ENCODE measurements around the gene KIF1A.
"Not testable (repeated sequence)": the region's sequence is repeated elsewhere in the genome, so short reads cannot be mapped to it uniquely, and the experiment has no call there.

Gene KIF1A

DNA sequence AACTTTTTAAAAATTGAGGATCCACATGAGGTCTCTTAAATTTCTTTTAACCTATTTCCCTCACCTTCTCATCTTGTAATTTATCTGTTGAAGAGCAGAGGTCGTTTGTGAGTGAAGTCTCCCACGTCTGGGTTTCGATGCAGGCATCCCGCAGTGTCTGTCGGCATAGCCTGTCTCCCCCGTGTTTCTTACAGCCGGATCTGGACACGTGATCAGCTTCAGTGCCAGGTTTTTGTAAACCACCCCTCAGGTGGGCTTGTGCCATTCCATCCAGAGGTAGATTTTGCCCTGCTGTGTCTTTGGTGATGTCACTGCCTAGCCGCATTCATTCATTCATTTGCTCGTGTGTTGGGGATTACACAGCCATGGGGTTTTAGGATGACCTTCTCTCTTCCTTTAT is 112.2 kb downstream of the KIF1A start:
- H3K36me3 ChIP-seq (ENCODE audit: insufficient read depth, low read length) = no peaks in the 10 kb centered on the region
- no peaks in the 10 kb centered on the region for H3K4me1 ChIP-seq (ENCODE audit: insufficient read depth, low read length)
- H3K9me3 ChIP-seq (ENCODE audit: control insufficient read depth, insufficient read depth, low read length) = no peaks in the 10 kb centered on the region
- no peak overlapping the region for H3K9ac ChIP-seq (ENCODE audit: low read depth, low read length)

GRCh38 chr2:240707043-240707756 is 112.8 kb downstream of the KIF1A start:
- no peaks in the 10 kb centered on the region for H3K36me3 ChIP-seq (ENCODE audit: insufficient read depth, low read length)
- H3K4me1 ChIP-seq (ENCODE audit: insufficient read depth, low read length) = no peaks in the 10 kb centered on the region
- H3K9me3 ChIP-seq (ENCODE audit: control insufficient read depth, insufficient read depth, low read length) = no peaks in the 10 kb centered on the region
- H3K9ac ChIP-seq (ENCODE audit: low read depth, low read length) = no peak overlapping the region

- Histone ChIP-seq H3K9me3 (ENCODE audit: control insufficient read depth, insufficient read depth, low read length) (no peaks in the 10 kb centered on the region), H3K9ac (ENCODE audit: low read depth, low read length) (no peak overlapping the region), H3K4me1 (ENCODE audit: insufficient read depth, low read length) (no peaks in the 10 kb centered on the region), H3K36me3 (ENCODE audit: insufficient read depth, low read length) (no peaks in the 10 kb centered on the region)
These were observed 114.7 kb downstream of the KIF1A start for GRCh38 chr2:240705204-240705791.

GRCh38 chr2:240704651-240705050 is 115.4 kb downstream of the KIF1A start:
- Histone ChIP-seq H3K9me3 (ENCODE audit: control insufficient read depth, insufficient read depth, low read length) (no peaks in the 10 kb centered on the region), H3K36me3 (ENCODE audit: insufficient read depth, low read length) (no peaks in the 10 kb centered on the region), H3K4me1 (ENCODE audit: insufficient read depth, low read length) (no peaks in the 10 kb centered on the region), H3K9ac (ENCODE audit: low read depth, low read length) (no peak overlapping the region)

DNA sequence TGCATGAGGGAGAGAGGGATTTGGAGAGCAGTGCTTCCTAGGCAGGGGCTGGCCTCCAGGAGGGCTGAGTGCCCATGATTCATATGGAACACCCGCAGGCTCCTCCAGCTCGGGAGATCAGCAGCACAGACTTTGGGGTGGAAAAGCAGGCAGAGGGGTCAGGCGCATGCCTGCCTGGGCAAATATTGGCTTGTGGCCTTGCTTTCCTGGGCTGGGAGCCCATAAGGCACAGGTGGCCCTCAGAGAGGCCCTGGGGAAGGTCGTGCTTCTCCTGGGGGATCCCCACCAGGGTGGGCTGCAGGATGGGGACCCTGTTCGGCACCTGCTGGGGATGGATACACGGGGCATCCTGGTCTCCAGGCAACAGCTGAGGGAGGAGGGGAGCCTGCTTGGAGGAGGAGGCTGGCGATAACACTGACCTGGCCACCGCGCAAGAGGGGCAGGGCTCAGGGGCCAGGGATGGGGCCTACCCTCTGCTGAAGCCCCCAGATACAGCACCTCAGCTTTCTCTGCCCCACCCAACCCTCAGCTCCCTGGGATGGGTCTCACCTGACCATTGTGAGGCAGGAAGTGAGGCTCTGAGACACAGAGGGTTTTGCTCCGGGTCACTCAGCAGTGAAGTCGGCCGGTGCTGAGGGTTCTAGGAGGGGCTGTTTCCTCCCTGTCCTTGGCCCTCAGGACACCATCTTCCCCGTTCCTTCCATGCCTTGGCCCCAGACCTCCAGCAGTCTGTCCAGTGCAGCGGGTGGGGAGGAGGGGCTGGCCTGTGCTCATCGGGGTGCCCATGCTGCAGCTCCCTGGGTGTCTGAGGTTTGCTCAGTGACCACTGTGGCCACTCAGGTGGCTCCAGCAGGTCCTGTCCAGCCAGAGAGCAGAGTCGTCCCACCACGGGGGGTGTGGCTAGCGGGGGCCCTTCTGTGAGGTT is 116.3 kb downstream of the KIF1A start:
- Histone ChIP-seq H3K36me3 (ENCODE audit: insufficient read depth, low read length) (no peaks in the 10 kb centered on the region), H3K9me3 (ENCODE audit: control insufficient read depth, insufficient read depth, low read length) (no peaks in the 10 kb centered on the region), H3K4me1 (ENCODE audit: insufficient read depth, low read length) (no peaks in the 10 kb centered on the region), H3K9ac (ENCODE audit: low read depth, low read length) (no peak overlapping the region)

GRCh38 chr2:240702640-240703011 is 117.4 kb downstream of the KIF1A start:
- Histone ChIP-seq H3K9me3 (ENCODE audit: control insufficient read depth, insufficient read depth, low read length) (no peaks in the 10 kb centered on the region), H3K4me1 (ENCODE audit: insufficient read depth, low read length) (no peaks in the 10 kb centered on the region), H3K9ac (ENCODE audit: low read depth, low read length) (no peak overlapping the region), H3K36me3 (ENCODE audit: insufficient read depth, low read length) (no peaks in the 10 kb centered on the region)

DNA sequence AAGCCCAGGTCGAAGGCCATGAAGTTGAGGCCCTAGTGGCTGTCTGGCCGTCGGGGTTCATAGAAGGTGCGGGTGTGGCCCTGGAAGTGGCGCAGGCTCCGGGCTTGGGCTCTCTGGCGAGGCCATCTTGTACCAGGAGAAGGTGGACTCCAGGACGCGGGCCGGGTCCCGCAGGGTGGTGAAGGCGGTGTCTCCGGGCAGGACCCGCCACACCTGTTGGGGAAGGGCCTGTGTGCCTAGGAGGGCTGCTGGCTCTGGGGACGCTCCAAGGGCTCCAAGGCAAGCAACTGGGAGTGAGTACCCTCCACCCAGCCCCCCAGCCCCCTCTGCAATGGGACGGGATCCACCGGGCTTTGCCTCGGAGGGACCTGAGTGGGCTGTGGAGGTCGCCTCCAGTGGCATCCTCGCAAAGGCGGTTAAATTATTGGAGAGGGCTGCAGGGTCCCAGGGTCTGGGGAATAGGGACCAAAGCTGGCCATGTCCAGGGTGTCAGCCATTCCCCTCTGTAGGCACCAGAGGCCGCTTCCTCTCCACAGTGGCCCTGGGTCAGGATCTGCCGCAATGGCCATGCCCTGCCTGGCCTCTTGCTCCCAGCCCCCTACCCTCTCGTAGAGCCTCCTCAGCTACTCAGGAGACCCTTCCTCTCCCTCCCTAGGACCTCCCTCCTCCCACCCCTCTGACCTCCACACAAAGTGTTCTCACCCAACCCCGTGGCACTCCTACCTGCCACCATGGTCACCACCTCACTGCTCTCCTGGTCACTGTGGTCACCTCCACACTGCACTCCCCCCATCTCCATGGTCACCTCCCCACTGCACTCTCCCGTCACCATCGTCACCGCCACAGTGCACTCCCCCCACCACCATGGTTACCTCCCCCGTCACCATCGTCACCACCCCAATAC is 118.0 kb downstream of the KIF1A start:
- Histone ChIP-seq H3K9ac (ENCODE audit: low read depth, low read length) (no peak overlapping the region), H3K36me3 (ENCODE audit: insufficient read depth, low read length) (no peaks in the 10 kb centered on the region), H3K9me3 (ENCODE audit: control insufficient read depth, insufficient read depth, low read length) (no peaks in the 10 kb centered on the region), H3K4me1 (ENCODE audit: insufficient read depth, low read length) (no peaks in the 10 kb centered on the region)

DNA sequence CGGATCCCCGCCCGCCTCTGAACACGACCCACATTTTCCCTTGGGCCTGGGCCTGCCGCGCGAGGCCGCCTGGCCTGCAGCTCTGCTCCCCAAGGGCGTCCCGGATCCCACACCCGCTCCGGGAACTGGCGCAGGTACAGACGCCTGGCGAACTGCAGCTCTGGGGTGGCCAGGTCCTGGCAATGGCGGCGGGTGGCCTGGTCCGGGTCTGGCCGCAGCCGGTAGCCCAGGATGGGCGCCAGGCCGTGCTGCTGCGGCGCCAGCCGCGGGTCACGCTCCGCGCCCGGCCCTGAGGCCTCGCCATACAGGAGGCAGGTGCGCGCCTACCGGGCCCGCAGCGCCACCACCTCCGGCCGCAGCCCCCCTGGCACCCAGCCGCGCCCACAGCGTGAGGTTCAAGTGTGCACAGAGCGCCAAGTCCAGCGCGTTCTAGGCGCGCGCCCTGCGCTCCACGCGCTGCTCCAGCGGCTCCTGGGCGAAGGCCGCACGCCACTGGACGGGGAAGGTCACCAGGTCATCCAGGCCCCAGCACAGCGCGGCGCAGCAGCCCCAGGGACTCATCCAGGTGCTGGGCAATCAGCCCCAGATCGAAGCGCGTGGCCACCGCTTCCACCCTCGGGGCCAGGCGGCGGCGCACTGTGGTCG is 118.8 kb downstream of the KIF1A start:
- Histone ChIP-seq H3K4me1 (ENCODE audit: insufficient read depth, low read length) (no peaks in the 10 kb centered on the region), H3K9me3 (ENCODE audit: control insufficient read depth, insufficient read depth, low read length) (no peaks in the 10 kb centered on the region), H3K9ac (ENCODE audit: low read depth, low read length) (no peak overlapping the region), H3K36me3 (ENCODE audit: insufficient read depth, low read length) (no peaks in the 10 kb centered on the region)

GRCh38 chr2:240700616-240701015 is 119.4 kb downstream of the KIF1A start:
- not testable (repeated sequence) for H3K36me3 ChIP-seq (ENCODE audit: insufficient read depth, low read length); H3K9me3 ChIP-seq (ENCODE audit: control insufficient read depth, insufficient read depth, low read length); H3K9ac ChIP-seq (ENCODE audit: low read depth, low read length); H3K4me1 ChIP-seq (ENCODE audit: insufficient read depth, low read length)

DNA sequence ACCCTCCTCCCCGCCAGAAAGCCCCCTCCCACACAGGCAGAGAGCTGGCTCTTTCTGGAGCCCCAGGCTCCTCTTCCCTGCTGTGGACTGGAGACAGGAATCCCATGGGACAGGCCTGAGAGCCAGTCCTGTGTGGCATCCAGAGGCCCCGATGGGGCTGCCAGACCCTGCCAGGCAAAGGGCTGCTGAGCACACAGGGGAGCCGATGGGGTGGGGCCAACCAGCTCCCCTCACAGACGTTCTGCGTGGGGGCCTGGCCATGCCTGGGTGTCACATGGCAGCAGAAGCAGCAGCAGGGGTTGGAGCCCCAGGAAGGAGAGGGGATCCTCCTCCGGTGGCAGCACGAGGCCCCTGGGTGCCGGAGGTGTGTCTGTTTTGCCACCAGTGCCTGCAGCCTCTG is 120.2 kb downstream of the KIF1A start:
- H3K4me1 ChIP-seq (ENCODE audit: insufficient read depth, low read length); H3K9me3 ChIP-seq (ENCODE audit: control insufficient read depth, insufficient read depth, low read length); H3K9ac ChIP-seq (ENCODE audit: low read depth, low read length): not testable (repeated sequence)

GRCh38 chr2:240698852-240699561 is 121.0 kb downstream of the KIF1A start:
- H3K9ac ChIP-seq (ENCODE audit: low read depth, low read length); H3K4me1 ChIP-seq (ENCODE audit: insufficient read depth, low read length); H3K36me3 ChIP-seq (ENCODE audit: insufficient read depth, low read length); H3K9me3 ChIP-seq (ENCODE audit: control insufficient read depth, insufficient read depth, low read length): not testable (repeated sequence)

More for the DNA sequence above, 120.2 kb downstream of the KIF1A start:
- H3K36me3 ChIP-seq (ENCODE audit: insufficient read depth, low read length) = not testable (repeated sequence)

GRCh38 chr2:240696469-240696868 is 123.5 kb downstream of the KIF1A start:
- not testable (repeated sequence) for H3K4me1 ChIP-seq (ENCODE audit: insufficient read depth, low read length); H3K9me3 ChIP-seq (ENCODE audit: control insufficient read depth, insufficient read depth, low read length); H3K36me3 ChIP-seq (ENCODE audit: insufficient read depth, low read length); H3K9ac ChIP-seq (ENCODE audit: low read depth, low read length)

DNA sequence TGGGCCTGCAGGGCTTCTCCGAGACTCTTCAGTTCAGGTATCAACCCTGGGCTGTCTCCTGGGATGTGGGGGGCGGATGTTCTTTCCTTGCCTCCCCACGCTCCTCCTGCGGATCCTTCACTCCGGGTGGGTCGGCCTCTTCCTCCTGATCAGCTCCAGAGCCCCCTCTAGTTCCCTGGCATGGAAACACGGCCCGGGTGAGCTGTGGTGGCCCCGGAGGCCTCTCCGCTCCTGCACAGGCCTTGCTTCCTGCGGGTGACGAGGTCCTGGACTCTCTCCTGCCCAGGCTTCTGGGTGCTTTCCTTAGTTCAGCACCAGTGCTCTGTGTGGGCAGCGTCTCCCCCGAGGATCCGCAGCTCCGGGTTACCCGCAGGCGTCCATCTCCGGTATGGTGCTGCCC is 124.4 kb downstream of the KIF1A start:
- not testable (repeated sequence) for H3K4me1 ChIP-seq (ENCODE audit: insufficient read depth, low read length); H3K36me3 ChIP-seq (ENCODE audit: insufficient read depth, low read length); H3K9ac ChIP-seq (ENCODE audit: low read depth, low read length); H3K9me3 ChIP-seq (ENCODE audit: control insufficient read depth, insufficient read depth, low read length)
